Measurements from ENCODE around the gene PRG3. TPM values are rescaled to one million over a fixed set of nuclear protein-coding genes. Genes with fewer than 3 reads are reported as not detected.

Gene PRG3
- total and polyA plus RNA-seq, 3 donors from 2014 or later, result not detected

- TF ChIP-seq POLR2A (IDR thresholded peaks at IDR 0.05) (no peak), CTCF (IDR thresholded peaks at IDR 0.05) (no peak)
- no peaks in the 10 kb centered on the region for H3K27me3 ChIP-seq
- WGBS, 2 donors, result 12 to 16% methylated on average over 16 of the region's 16 CpGs
- no peaks in the 10 kb centered on the region for H3K36me3 ChIP-seq (ENCODE audit: low read depth, missing control alignments)
- intact Hi-C loops (cut with DNase I; ENCODE audit: low total_unique reads), result no loop called here
- H3K4me3 ChIP-seq, result peak overlapping the region; percentile 55 to 69
- peak overlapping the region; percentile 93 to 95 for H3K27ac ChIP-seq
- no peaks in the 10 kb centered on the region for H3K9me3 ChIP-seq
- H3K4me1 ChIP-seq, result peaks cover 49% of the 10 kb centered on the region
- peak; percentile 69 for DNase-seq
These were observed 45.5 kb upstream of the PRG3 start for GRCh38 chr11:57426439-57426928.

GRCh38 chr11:57425565-57426438, 44.9 kb upstream of the PRG3 start:
- no peak for TF ChIP-seq CTCF (IDR thresholded peaks at IDR 0.05)
- no peak for TF ChIP-seq POLR2A (IDR thresholded peaks at IDR 0.05)
- intact Hi-C loops (cut with DNase I; ENCODE audit: low total_unique reads), result no loop called here
- Histone ChIP-seq H3K4me1 (peaks cover 50% of the 10 kb centered on the region), H3K9me3 (no peaks in the 10 kb centered on the region), H3K27me3 (no peaks in the 10 kb centered on the region), H3K27ac (peak overlapping the region; percentile 93 to 95), H3K4me3 (no peak overlapping the region), H3K36me3 (ENCODE audit: low read depth, missing control alignments) (no peaks in the 10 kb centered on the region)
- peak; percentile 71 for DNase-seq
- 23 to 29% methylated on average over 10 to 15 of the region's 15 CpGs for WGBS, 2 donors

GRCh38 chr11:57424792-57425564, 44.0 kb upstream of the PRG3 start:
- H3K27ac ChIP-seq, result peak overlapping the region; percentile 52 to 95
- intact Hi-C loops (cut with DNase I; ENCODE audit: low total_unique reads), result no loop called here
- TF ChIP-seq POLR2A (IDR thresholded peaks at IDR 0.05) (no peak), CTCF (IDR thresholded peaks at IDR 0.05) (no peak)
- no peaks in the 10 kb centered on the region for H3K9me3 ChIP-seq
- peak; percentile 69 for DNase-seq
- H3K4me1 ChIP-seq, result peaks cover 50% of the 10 kb centered on the region
- H3K27me3 ChIP-seq, result no peaks in the 10 kb centered on the region
- no peaks in the 10 kb centered on the region for H3K36me3 ChIP-seq (ENCODE audit: low read depth, missing control alignments)
- H3K4me3 ChIP-seq, result no peak overlapping the region
- WGBS, 2 donors, result 46 to 56% methylated on average over 15 of the region's 15 CpGs

GRCh38 chr11:57424137-57424791, 43.3 kb upstream of the PRG3 start:
- peaks cover 50% of the 10 kb centered on the region for H3K4me1 ChIP-seq
- no peaks in the 10 kb centered on the region for H3K9me3 ChIP-seq
- 51 to 68% methylated on average over 9 of the region's 9 CpGs for WGBS, 2 donors
- TF ChIP-seq POLR2A (IDR thresholded peaks at IDR 0.05) (no peak), CTCF (IDR thresholded peaks at IDR 0.05) (no peak)
- intact Hi-C loops (cut with DNase I; ENCODE audit: low total_unique reads), result no loop called here
- no peaks in the 10 kb centered on the region for H3K27me3 ChIP-seq
- DNase-seq, result peak; percentile 52
- H3K4me3 ChIP-seq, result no peak overlapping the region
- H3K36me3 ChIP-seq (ENCODE audit: low read depth, missing control alignments), result no peaks in the 10 kb centered on the region
- H3K27ac ChIP-seq, result peak overlapping the region; percentile 52 to 95
